Panc1 (cell line): ENCODE data around the gene MTG1. TPM values are rescaled to one million over a fixed set of nuclear protein-coding genes. Genes with fewer than 3 reads are reported as not detected.

Source experiments
- ATAC-seq: fragments of 200-7000 bp; cut with Tn5 transposase; 2 replicates; pipeline ENCODE4 v1.9.1; 2020; ENCODE audit warnings: mild to moderate bottlenecking, moderate library complexity
- BruUV-seq: library from RNA; stranded (reverse); fragments of 400-500 nt; replicated peaks from 2 replicates; lab custom pipeline; 2021; lab: Mats Ljungman, UMichigan
- CTCF ChIA-PET: fragments of 300-600 bp; sonication (Branson Sonifier 250); formaldehyde crosslinking; loops from one replicate; lab custom pipeline; 2022; ENCODE audit warnings: antibody characterized with exemption; lab: Charles Lee
- POLR2A ChIA-PET: fragments of 300-600 bp; sonication (Branson Sonifier 250); formaldehyde crosslinking; loops from one replicate; lab custom pipeline; 2022; ENCODE audit warnings: antibody characterized with exemption; lab: Charles Lee
- DNase-seq: peaks from one replicate; pipeline ENCODE4 v3.0.0-alpha.2; 2010; ENCODE audit warnings: low read depth, low spot score
- H3K27ac ChIP-seq: 2 replicates; pipeline ENCODE4 v1.5.1; 2011; ENCODE audit warnings: mild to moderate bottlenecking, low read length, inconsistent platforms
- H3K27me3 ChIP-seq: fragments of 200-500 bp; sonication (Bioruptor generic); 2 replicates; pipeline ENCODE4 v1.6.0; 2014; ENCODE audit warnings: low read length, inconsistent platforms; ENCODE audit not compliant: control insufficient read depth, insufficient read depth
- H3K36me3 ChIP-seq: fragments of 200-500 bp; sonication (Bioruptor generic); 2 replicates; pipeline ENCODE4 v1.5.1; 2014; ENCODE audit warnings: inconsistent platforms, mild to moderate bottlenecking, low read length, moderate library complexity; ENCODE audit not compliant: control insufficient read depth, insufficient read depth
- H3K4me1 ChIP-seq: 2 replicates; pipeline ENCODE4 v1.5.1; 2011; ENCODE audit warnings: inconsistent platforms, mild to moderate bottlenecking, low read length, moderate library complexity; ENCODE audit not compliant: control insufficient read depth, insufficient read depth
- H3K4me3 ChIP-seq, 2 experiments: 2 replicates each; pipeline ENCODE4 v1.5.1; 2011 to 2012; ENCODE audit warnings: low read depth in 2 of 2, low read length in 2 of 2, mild to moderate bottlenecking in 2 of 2, inconsistent platforms in 1 of 2, moderate library complexity in 1 of 2
- H3K9me3 ChIP-seq: fragments of 200-500 bp; sonication (Bioruptor generic); 2 replicates; pipeline ENCODE4 v1.5.1; 2014; ENCODE audit warnings: low read depth, mild to moderate bottlenecking, inconsistent platforms, low read length, moderate library complexity; ENCODE audit not compliant: control insufficient read depth, insufficient read depth
- CTCF ChIP-seq: fragments of 450-650 bp; IDR thresholded peaks from 2 replicates; pipeline ENCODE4 v1.5.1; 2017; ENCODE audit warnings: mild to moderate bottlenecking
- POLR2AphosphoS5 ChIP-seq: IDR thresholded peaks from 2 replicates; pipeline ENCODE4 v1.6.1; 2012; ENCODE audit warnings: mild to moderate bottlenecking, low read depth, low read length, moderate library complexity
- SIN3A ChIP-seq: IDR thresholded peaks from 2 replicates; pipeline ENCODE4 v1.6.1; 2012; ENCODE audit warnings: low read depth, mild to moderate bottlenecking, low read length, moderate library complexity, borderline replicate concordance; ENCODE audit not compliant: insufficient read depth
- TCF7L2 ChIP-seq: IDR thresholded peaks from 2 replicates; pipeline ENCODE4 v1.6.1; 2011; ENCODE audit warnings: mild to moderate bottlenecking, low read depth, low read length, inconsistent platforms
- in situ Hi-C: cut with HindIII; loops from 2 replicates; pipeline ENCODE4 v1.10.0; 2016; ENCODE audit warnings: low sequenced_read_pairs, low pct_unique_long_range_greater_than_20kb
- intact Hi-C: fragments of 100-400 bp; cut with micrococcal nuclease; formaldehyde crosslinking; loops from one replicate; pipeline ENCODE4 v1.10.0; 2022; ENCODE audit not compliant: unreplicated experiment
- total RNA-seq: library from RNA; stranded (reverse); gene quantifications from one replicate; pipeline ENCODE4 v1.2.1, GENCODE V29; 2021; ENCODE audit not compliant: unreplicated experiment
- TF ChIP-seq, protein P1 (sequence below), 2 experiments: IDR thresholded peaks; 2 replicates each; pipeline ENCODE4 v1.6.1; 2011 to 2012; ENCODE audit warnings: low read depth in 2 of 2, control low read depth in 1 of 2, low read length in 1 of 2, mild to moderate bottlenecking in 1 of 2, moderate library complexity in 1 of 2; ENCODE audit not compliant: insufficient read depth in 1 of 2

MTG1 gene
- total RNA-seq, 1 experiment from 2014 or later = 96.4 TPM

- CTCF ChIA-PET = no interaction called here
- no peaks in the 10 kb centered on the region for H3K9me3 ChIP-seq
- no TSS peak for BruUV-seq
Observed at GRCh38 chr10:133455196-133455595, 61.2 kb downstream of the MTG1 start.

DNA sequence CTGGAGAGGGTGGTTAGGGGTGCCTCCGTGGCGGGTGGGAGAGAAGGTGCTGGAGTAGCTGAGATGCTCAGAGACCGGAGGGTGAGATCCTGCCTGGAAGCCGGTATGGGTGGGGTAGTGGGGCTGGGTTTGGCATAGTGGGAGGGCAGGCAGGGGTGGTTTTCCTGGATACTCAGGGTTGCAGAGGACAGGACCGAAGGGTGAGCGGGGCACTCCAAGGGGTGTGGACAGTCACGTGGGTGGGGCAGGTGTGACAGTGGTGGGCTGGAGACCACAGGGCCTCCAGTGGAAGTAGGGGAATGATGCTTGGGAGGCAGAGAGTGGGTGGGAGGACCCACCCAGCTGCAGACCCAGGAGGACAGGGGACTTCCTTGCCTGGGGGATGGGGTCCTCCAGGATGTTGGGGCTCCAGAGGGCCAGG, 61.7 kb downstream of the MTG1 start:
- BruUV-seq = no TSS peak
- intact Hi-C loops (no loop called here), in situ Hi-C loops (no loop called here)
- Histone ChIP-seq H3K27ac (no peak overlapping the region), H3K9me3 (no peaks in the 10 kb centered on the region), H3K27me3 (no peaks in the 10 kb centered on the region; the same call in 1 of the 2 replicates), H3K4me1 (no peaks in the 10 kb centered on the region), H3K4me3 (no peak overlapping the region), H3K36me3 (no peaks in the 10 kb centered on the region)
- CTCF ChIA-PET = no interaction called here
- TF ChIP-seq POLR2AphosphoS5 (no peak), CTCF (no peak), SIN3A (no peak), TCF7L2 (no peak)
- TF ChIP-seq, protein P1, sequence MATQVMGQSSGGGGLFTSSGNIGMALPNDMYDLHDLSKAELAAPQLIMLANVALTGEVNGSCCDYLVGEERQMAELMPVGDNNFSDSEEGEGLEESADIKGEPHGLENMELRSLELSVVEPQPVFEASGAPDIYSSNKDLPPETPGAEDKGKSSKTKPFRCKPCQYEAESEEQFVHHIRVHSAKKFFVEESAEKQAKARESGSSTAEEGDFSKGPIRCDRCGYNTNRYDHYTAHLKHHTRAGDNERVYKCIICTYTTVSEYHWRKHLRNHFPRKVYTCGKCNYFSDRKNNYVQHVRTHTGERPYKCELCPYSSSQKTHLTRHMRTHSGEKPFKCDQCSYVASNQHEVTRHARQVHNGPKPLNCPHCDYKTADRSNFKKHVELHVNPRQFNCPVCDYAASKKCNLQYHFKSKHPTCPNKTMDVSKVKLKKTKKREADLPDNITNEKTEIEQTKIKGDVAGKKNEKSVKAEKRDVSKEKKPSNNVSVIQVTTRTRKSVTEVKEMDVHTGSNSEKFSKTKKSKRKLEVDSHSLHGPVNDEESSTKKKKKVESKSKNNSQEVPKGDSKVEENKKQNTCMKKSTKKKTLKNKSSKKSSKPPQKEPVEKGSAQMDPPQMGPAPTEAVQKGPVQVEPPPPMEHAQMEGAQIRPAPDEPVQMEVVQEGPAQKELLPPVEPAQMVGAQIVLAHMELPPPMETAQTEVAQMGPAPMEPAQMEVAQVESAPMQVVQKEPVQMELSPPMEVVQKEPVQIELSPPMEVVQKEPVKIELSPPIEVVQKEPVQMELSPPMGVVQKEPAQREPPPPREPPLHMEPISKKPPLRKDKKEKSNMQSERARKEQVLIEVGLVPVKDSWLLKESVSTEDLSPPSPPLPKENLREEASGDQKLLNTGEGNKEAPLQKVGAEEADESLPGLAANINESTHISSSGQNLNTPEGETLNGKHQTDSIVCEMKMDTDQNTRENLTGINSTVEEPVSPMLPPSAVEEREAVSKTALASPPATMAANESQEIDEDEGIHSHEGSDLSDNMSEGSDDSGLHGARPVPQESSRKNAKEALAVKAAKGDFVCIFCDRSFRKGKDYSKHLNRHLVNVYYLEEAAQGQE (IDR thresholded peaks at IDR 0.05; ENCODE audit: insufficient read depth in 1 of 2, low read depth in 2 of 2, low read length in 1 of 2) = no peak
- ATAC-seq (no peak), DNase-seq (no peak)
- POLR2A ChIA-PET = no interaction called here

More at GRCh38 chr10:133455196-133455595, 61.2 kb downstream of the MTG1 start:
- ATAC-seq = no peak
- H3K4me1 ChIP-seq = no peaks in the 10 kb centered on the region
- no peak overlapping the region for H3K27ac ChIP-seq
- TF ChIP-seq, protein P1 (IDR thresholded peaks at IDR 0.05; ENCODE audit: insufficient read depth in 1 of 2, low read depth in 2 of 2, low read length in 1 of 2) = no peak
- TF ChIP-seq SIN3A = no peak
- no peak for TF ChIP-seq CTCF
- TF ChIP-seq TCF7L2 = no peak
- TF ChIP-seq POLR2AphosphoS5 = no peak
- intact Hi-C loops = no loop called here
- POLR2A ChIA-PET = no interaction called here
- H3K4me3 ChIP-seq = no peak overlapping the region
- H3K36me3 ChIP-seq = no peaks in the 10 kb centered on the region
- in situ Hi-C loops = no loop called here
- no peak for DNase-seq
- H3K27me3 ChIP-seq = no peaks in the 10 kb centered on the region; the same call in 1 of the 2 replicates
